GM21528 (cell line): Measurements from ENCODE around the gene LIPN.

Source experiments
- ATAC-seq: cut with Tn5 transposase; IDR thresholded peaks from one replicate; pipeline ENCODE4 v1.9.1; 2021; ENCODE audit warnings: mild to moderate bottlenecking, moderate library complexity; ENCODE audit not compliant: unreplicated experiment, low FRiP score

The LIPN gene

DNA sequence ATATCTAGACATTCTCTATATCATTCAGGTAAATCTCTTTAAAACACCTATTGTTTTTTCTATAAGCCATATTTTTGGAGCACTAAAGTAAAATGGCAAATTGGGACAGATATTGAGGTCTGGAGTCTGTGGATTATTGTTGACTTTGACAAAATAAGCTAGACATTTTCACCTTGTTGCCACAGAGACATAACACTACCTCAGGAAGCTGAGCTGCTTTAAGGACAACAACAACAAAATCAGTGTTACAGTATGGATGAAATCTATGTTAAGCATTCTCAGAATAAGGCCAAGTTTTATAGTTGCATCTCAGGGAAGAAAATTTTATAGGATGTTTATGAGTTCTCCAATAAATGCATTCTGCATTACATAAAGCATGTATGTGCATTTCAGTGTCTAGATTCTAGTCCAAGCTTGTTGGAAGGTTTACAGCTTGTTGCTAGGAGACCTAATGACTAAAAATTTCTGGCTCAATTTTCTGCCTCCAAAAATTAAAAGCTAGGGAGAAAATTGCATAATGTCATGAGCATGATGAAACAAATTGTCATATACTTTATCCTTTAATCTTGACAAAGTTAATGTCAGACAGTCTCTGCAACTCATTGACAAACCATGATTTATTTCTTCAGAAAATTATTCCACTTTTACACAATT, 61.1 kb downstream of the LIPN start:
- ATAC-seq: no peak

DNA sequence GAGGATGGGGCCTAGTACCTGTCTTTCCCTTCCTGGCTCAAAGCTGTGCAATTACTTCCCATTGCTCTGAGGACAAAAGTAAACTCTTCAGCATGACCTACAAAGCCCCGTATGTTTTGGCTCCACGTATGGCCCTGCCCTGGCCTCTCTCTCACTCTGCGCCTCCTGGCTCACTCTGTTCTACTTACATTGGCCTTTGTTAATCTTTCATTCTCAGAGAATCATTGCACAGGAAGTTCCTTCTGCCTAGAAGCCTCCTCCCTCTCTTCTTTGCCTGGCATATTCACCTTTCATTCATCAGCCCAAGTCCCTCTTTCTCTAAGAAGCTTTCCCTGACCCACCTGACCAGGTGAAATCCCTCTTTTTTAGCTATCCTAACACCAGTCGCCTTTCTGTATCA, 66.6 kb downstream of the LIPN start:
- no peak for ATAC-seq

DNA sequence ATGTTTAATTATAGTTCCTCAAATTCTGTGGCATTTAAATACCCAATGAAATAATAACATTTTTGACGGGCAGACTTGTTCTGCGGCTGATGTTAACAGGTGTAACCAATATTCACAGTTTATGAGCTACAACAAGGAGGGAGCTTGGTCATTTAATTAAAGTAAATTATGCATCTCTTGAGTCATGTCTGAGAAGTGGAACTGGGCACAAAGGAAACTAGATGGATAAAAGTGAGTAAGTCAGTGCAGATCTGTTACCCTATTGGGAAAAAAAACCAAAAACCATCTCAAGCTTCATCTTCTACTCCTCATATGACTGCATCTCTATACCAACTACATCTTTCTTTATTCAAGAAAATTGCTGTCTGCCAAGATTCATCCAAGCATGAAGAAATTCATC, 67.9 kb downstream of the LIPN start:
- no peak for ATAC-seq

DNA sequence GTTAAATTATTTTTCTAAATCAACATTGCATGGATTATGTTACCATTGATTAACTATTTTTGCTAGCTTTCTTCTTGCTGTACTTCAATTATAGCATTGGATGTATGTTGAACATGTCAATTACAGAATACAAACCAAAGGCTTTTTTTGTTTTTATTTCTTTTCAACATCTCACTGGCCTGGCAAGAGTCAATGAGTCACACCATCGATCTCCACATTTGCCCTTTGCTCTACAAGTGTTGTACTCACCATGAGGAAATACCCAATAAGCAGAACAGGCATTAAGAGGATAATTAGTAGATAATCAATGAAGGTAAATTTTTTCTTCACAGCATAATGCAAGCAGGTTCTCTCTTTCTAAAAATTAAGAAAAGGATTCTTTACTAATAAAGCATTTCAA, 68.5 kb downstream of the LIPN start:
- no peak for ATAC-seq
